Mesenchymal stem cell (in vitro differentiated cells and primary cell): ENCODE measurements around the gene SBNO1.

Experiments used
- DNase-seq: peaks from one replicate; pipeline ENCODE4 v3.0.0-alpha.2; 2013
- H2AFZ ChIP-seq: one replicate; pipeline ENCODE4 v1.6.1; 2013; ENCODE audit warnings: low read depth, mild to moderate bottlenecking, control low read depth, inconsistent platforms, low read length, moderate library complexity
- H2AK5ac ChIP-seq: 2 replicates; pipeline ENCODE4 v1.6.1; 2013; ENCODE audit warnings: low read length, moderate library complexity, mild to moderate bottlenecking, inconsistent platforms; ENCODE audit not compliant: severe bottlenecking
- H2BK120ac ChIP-seq: one replicate; pipeline ENCODE4 v1.6.1; 2013; ENCODE audit warnings: low read depth, mild to moderate bottlenecking, inconsistent platforms, low read length, moderate library complexity
- H2BK12ac ChIP-seq, 2 experiments: one replicate each; pipeline ENCODE4 v1.6.1; 2013; ENCODE audit warnings: inconsistent platforms in 2 of 2, low read length in 2 of 2, mild to moderate bottlenecking in 2 of 2, moderate library complexity in 2 of 2, control low read depth in 1 of 2
- H2BK15ac ChIP-seq: one replicate; pipeline ENCODE4 v1.6.1; 2013; ENCODE audit warnings: mild to moderate bottlenecking, low read depth, inconsistent platforms; ENCODE audit not compliant: poor library complexity, severe bottlenecking
- H2BK5ac ChIP-seq: 2 replicates; pipeline ENCODE4 v1.6.1; 2013; ENCODE audit warnings: low read depth, mild to moderate bottlenecking, low read length, control low read depth, inconsistent platforms; ENCODE audit not compliant: poor library complexity, severe bottlenecking
- H3K14ac ChIP-seq, 2 experiments: one replicate each; pipeline ENCODE4 v1.6.1; 2013; ENCODE audit warnings: inconsistent platforms in 2 of 2, low read length in 2 of 2, control low read depth in 1 of 2, mild to moderate bottlenecking in 1 of 2, moderate library complexity in 1 of 2
- H3K18ac ChIP-seq, 2 experiments: one replicate each; pipeline ENCODE4 v1.6.1; 2013; ENCODE audit warnings: inconsistent platforms in 2 of 2, low read length in 2 of 2, control low read depth in 1 of 2, low read depth in 1 of 2, mild to moderate bottlenecking in 1 of 2
- H3K23ac ChIP-seq, 2 experiments: one replicate each; pipeline ENCODE4 v1.6.1; 2013; ENCODE audit warnings: inconsistent platforms in 2 of 2, low read length in 2 of 2, mild to moderate bottlenecking in 2 of 2, moderate library complexity in 2 of 2, control low read depth in 1 of 2
- H3K27ac ChIP-seq: 2 replicates; pipeline ENCODE4 v1.5.1; 2013; ENCODE audit warnings: mild to moderate bottlenecking, moderate library complexity, low read length, control low read depth, inconsistent platforms; ENCODE audit not compliant: poor library complexity, severe bottlenecking
- H3K27me3 ChIP-seq, 2 experiments: 2 replicates each; pipeline versions ENCODE4 v1.6.1 to v1.7.0; 2013; ENCODE audit warnings: low read length in 2 of 2, mild to moderate bottlenecking in 2 of 2, moderate library complexity in 2 of 2, control low read depth in 1 of 2, inconsistent platforms in 1 of 2; ENCODE audit not compliant: control insufficient read depth in 1 of 2, insufficient read depth in 1 of 2
- H3K36me3 ChIP-seq, 2 experiments: 2 replicates each; pipeline versions ENCODE4 v1.6.1 to v1.7.0; 2013; ENCODE audit warnings: low read length in 2 of 2, control low read depth in 1 of 2, inconsistent platforms in 1 of 2, low read depth in 1 of 2, mild to moderate bottlenecking in 1 of 2; ENCODE audit not compliant: insufficient read depth in 2 of 2, control insufficient read depth in 1 of 2
- H3K4ac ChIP-seq, 2 experiments: one replicate each; pipeline ENCODE4 v1.6.1; 2013; ENCODE audit warnings: inconsistent platforms in 2 of 2, low read length in 2 of 2, mild to moderate bottlenecking in 2 of 2, moderate library complexity in 2 of 2, control low read depth in 1 of 2, low read depth in 1 of 2
- H3K4me1 ChIP-seq: 2 replicates; pipeline ENCODE4 v1.6.1; 2013; ENCODE audit warnings: low read depth, low read length, control low read depth; ENCODE audit not compliant: control insufficient read depth, insufficient read depth
- H3K4me2 ChIP-seq: 2 replicates; pipeline ENCODE4 v1.6.1; 2013; ENCODE audit warnings: low read length, mild to moderate bottlenecking, inconsistent platforms; ENCODE audit not compliant: poor library complexity, severe bottlenecking
- H3K4me3 ChIP-seq, 2 experiments: 2 replicates each; pipeline versions ENCODE4 v1.5.1 to v1.7.0; 2013; ENCODE audit warnings: low read length in 2 of 2, mild to moderate bottlenecking in 2 of 2, control low read depth in 1 of 2, low read depth in 1 of 2; ENCODE audit not compliant: insufficient read depth in 1 of 2
- H3K79me1 ChIP-seq: replicated peaks from 2 replicates; pipeline ENCODE4 v1.6.1; 2013; ENCODE audit warnings: mild to moderate bottlenecking, control low read depth, low read length, inconsistent platforms; ENCODE audit not compliant: poor library complexity, severe bottlenecking
- H3K9ac ChIP-seq: 2 replicates; pipeline ENCODE4 v1.7.0; 2013; ENCODE audit warnings: mild to moderate bottlenecking, low read length, moderate library complexity
- H3K9me3 ChIP-seq: 2 replicates; pipeline ENCODE4 v1.7.0; 2013; ENCODE audit warnings: mild to moderate bottlenecking, low read length; ENCODE audit not compliant: control insufficient read depth
- H4K8ac ChIP-seq: one replicate; pipeline ENCODE4 v1.6.1; 2013; ENCODE audit warnings: inconsistent platforms, mild to moderate bottlenecking, low read length, moderate library complexity
- H4K91ac ChIP-seq: one replicate; pipeline ENCODE4 v1.6.1; 2013; ENCODE audit warnings: mild to moderate bottlenecking, low read length, inconsistent platforms
- WGBS: methylation state at CpG from one replicate; pipeline ENCODE4 v1.1.7; 2013; ENCODE audit warnings: mixed read lengths; 5-methylcytosine and 5-hydroxymethylcytosine counted together

SBNO1 gene

DNA sequence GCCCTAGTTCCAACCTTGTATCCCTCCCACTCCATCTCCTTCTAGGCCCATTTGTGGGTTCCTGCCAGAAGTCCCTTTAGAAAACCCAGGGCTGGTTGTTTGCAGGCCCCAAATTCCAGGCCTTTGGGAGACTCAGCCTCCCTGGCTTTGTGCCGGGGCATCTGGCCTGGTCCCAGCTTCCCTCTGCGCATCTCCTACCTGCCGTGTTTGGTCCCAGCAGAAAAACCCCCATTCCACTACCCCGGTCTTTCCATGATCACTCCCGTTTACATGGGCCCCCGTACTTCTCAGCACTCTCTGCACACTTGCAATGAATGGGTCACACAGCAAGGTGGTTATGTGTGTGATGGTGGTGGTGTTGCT lies 34.6 kb upstream of the SBNO1 start:
- H2AK5ac ChIP-seq = peak overlapping the region; percentile 59
- H3K4me3 ChIP-seq = peak overlapping the region in 1 of 2 experiments; percentile 54
- no peak overlapping the region for H2BK5ac ChIP-seq
- 100% methylated on average over 5 of the region's 6 CpGs for WGBS
- no peak overlapping the region for H2BK15ac ChIP-seq
- no peak overlapping the region for H4K8ac ChIP-seq
- H3K36me3 ChIP-seq = peaks cover 59 to 65% of the 10 kb centered on the region in 2 experiments
- H3K9ac ChIP-seq = peak overlapping the region; percentile 81
- no peak overlapping the region for H2AFZ ChIP-seq
- no peaks in the 10 kb centered on the region for H3K9me3 ChIP-seq
- H3K18ac ChIP-seq = no peak overlapping the region
- no peak overlapping the region for H2BK12ac ChIP-seq
- DNase-seq = no peak
- peaks cover 30% of the 10 kb centered on the region for H3K4me1 ChIP-seq
- no peak overlapping the region for H3K4me2 ChIP-seq
- no peak overlapping the region for H3K4ac ChIP-seq
- no peak overlapping the region for H2BK120ac ChIP-seq
- H3K27ac ChIP-seq = peak overlapping the region; percentile 90
- H3K27me3 ChIP-seq = no peaks in the 10 kb centered on the region
- no peak overlapping the region for H4K91ac ChIP-seq
- H3K14ac ChIP-seq = no peak overlapping the region
- peaks cover 23% of the 10 kb centered on the region for H3K79me1 ChIP-seq
- H3K23ac ChIP-seq = no peak overlapping the region

DNA sequence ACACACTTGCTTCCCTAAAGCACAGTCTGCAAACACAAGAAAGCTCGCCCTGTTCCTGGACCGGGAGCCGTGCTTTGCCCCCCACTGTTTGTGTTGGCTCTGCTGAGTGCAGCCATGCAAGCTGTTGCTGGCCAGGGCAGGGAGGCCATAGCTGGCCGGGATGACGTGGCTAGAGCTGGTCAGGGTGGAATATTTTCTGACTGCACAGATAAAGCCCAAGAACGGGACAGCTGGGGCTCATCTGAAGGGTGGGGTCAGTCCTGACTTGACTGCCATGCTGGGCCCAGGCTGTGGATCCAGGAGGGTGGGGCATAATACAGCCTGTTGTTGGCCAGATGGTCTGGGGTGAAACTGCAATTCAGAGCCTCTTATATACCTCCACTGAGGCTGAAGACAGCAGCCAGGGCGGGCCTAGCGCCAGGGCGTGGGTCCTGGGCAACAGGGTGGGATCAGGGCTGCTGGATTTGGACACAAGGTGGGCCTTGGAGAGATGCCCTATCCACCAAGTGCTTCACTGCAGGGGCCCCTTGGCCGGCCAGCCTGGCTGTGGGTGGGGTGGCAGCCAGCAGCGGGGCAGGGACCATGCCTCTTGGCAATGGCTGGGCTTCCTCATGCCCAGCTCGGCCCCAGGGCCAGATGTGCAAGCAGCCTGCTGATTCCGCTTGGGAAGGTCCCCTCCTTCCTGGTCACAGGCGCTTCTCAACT lies 34.1 kb upstream of the SBNO1 start:
- H3K27ac ChIP-seq = peak overlapping the region; percentile 90
- no peak overlapping the region for H4K91ac ChIP-seq
- no peak overlapping the region for H2BK120ac ChIP-seq
- peak overlapping the region; percentile 81 for H3K9ac ChIP-seq
- H2BK5ac ChIP-seq = peak overlapping the region; percentile 84
- H4K8ac ChIP-seq = peak overlapping the region; percentile 85
- H3K4me1 ChIP-seq = peaks cover 30% of the 10 kb centered on the region
- no peaks in the 10 kb centered on the region for H3K9me3 ChIP-seq
- H2AFZ ChIP-seq = no peak overlapping the region
- peaks cover 18% of the 10 kb centered on the region for H3K79me1 ChIP-seq
- H3K4me3 ChIP-seq = peak overlapping the region in 1 of 2 experiments; percentile 54
- H2BK15ac ChIP-seq = peak overlapping the region; percentile 5
- DNase-seq = no peak
- H2AK5ac ChIP-seq = peak overlapping the region; percentile 59
- no peaks in the 10 kb centered on the region for H3K27me3 ChIP-seq
- no peak overlapping the region for H3K18ac ChIP-seq
- peaks cover 57 to 60% of the 10 kb centered on the region in 2 experiments for H3K36me3 ChIP-seq
- H3K4me2 ChIP-seq = peak overlapping the region; percentile 29
- WGBS = 97% methylated on average over 14 of the region's 14 CpGs
- no peak overlapping the region for H2BK12ac ChIP-seq
- no peak overlapping the region for H3K14ac ChIP-seq
- H3K23ac ChIP-seq = no peak overlapping the region
- no peak overlapping the region for H3K4ac ChIP-seq

DNA sequence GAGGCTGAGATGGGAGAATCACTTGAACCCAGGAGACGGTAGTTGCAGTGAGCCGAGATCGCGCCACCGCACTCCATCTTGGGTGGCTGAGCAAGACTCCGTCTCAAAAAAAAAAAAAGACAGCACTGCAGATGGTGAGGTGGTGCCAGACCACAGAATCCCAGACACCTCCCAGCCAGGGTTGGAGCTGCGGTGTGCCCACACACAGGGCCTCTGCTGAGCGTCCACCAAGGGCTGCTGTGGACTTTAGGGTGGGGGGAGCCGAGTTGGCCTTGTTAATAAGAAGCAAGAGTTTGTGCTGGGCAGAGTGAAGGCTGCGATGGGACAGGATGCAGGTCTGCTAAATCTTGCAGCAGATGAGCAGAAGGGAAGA lies 33.5 kb upstream of the SBNO1 start:
- peak overlapping the region; percentile 90 for H3K27ac ChIP-seq
- 98% methylated on average over 10 of the region's 10 CpGs for WGBS
- H3K4me3 ChIP-seq = peak overlapping the region in 1 of 2 experiments; percentile 54
- H2AFZ ChIP-seq = no peak overlapping the region
- no peak overlapping the region for H3K14ac ChIP-seq
- H3K27me3 ChIP-seq = no peaks in the 10 kb centered on the region
- DNase-seq = no peak
- no peak overlapping the region for H2AK5ac ChIP-seq
- H3K79me1 ChIP-seq = peaks cover 14% of the 10 kb centered on the region
- H3K4me1 ChIP-seq = peaks cover 30% of the 10 kb centered on the region
- no peak overlapping the region for H2BK12ac ChIP-seq
- no peak overlapping the region for H3K4ac ChIP-seq
- H3K4me2 ChIP-seq = no peak overlapping the region
- H3K18ac ChIP-seq = no peak overlapping the region
- no peak overlapping the region for H3K23ac ChIP-seq
- H3K36me3 ChIP-seq = peaks cover 56 to 57% of the 10 kb centered on the region in 2 experiments
- peak overlapping the region; percentile 81 for H3K9ac ChIP-seq
- H2BK120ac ChIP-seq = no peak overlapping the region
- H3K9me3 ChIP-seq = no peaks in the 10 kb centered on the region
- no peak overlapping the region for H2BK5ac ChIP-seq
- no peak overlapping the region for H2BK15ac ChIP-seq
- H4K91ac ChIP-seq = no peak overlapping the region
- H4K8ac ChIP-seq = no peak overlapping the region

DNA sequence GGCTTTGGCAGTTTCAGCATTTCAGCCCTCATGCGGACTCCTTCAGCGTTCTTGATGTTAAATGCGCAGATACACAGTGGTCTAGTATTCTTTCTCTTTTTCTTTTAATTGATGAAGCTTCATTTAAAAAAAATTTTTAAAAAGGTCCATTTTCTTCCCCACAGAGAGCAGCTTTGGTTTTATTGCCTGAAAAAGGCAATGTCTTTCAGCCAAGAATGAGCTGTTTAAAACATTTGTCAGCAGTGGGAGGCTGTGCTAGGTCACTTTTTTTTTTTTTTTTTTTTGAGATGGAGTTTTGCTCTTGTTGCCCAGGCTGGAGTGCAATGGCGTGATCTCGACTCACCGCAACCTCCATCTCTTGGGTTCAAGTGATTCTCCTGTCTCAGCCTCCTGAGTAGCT lies 32.8 kb upstream of the SBNO1 start:
- Histone ChIP-seq H4K8ac (no peak overlapping the region), H3K4ac (no peak overlapping the region), H2BK120ac (no peak overlapping the region), H3K18ac (no peak overlapping the region), H3K4me2 (no peak overlapping the region), H2BK12ac (peak overlapping the region in 1 of 2 experiments; percentile 18), H2BK15ac (no peak overlapping the region), H4K91ac (no peak overlapping the region), H3K23ac (no peak overlapping the region), H2AK5ac (no peak overlapping the region), H3K36me3 (peaks cover 54 to 57% of the 10 kb centered on the region in 2 experiments), H3K4me3 (no peak overlapping the region), H2BK5ac (no peak overlapping the region), H3K9me3 (no peaks in the 10 kb centered on the region), H3K27ac (peak overlapping the region; percentile 2), H3K79me1 (peaks cover 13% of the 10 kb centered on the region), H3K14ac (no peak overlapping the region), H2AFZ (no peak overlapping the region), H3K9ac (peak overlapping the region; percentile 31), H3K27me3 (no peaks in the 10 kb centered on the region), H3K4me1 (peaks cover 32% of the 10 kb centered on the region)
- no CpG with 5 or more reads among the region's 6 CpGs for WGBS
- no peak for DNase-seq
